Sigmoid colon (tissue), 4 donors: ENCODE measurements around the gene PLTP.

Source experiments
- EP300 ChIP-seq, 4 donors: sonication (generic); formaldehyde crosslinking; IDR thresholded peaks; one replicate each; pipeline ENCODE4 v1.6.1; 2017; ENCODE audit warnings: antibody characterized with exemption in 4 of 4
- POLR2A ChIP-seq, 2 donors: fragments of 450-650 bp; IDR thresholded peaks; one replicate each; pipeline ENCODE4 v1.6.1; 2016; ENCODE audit warnings: antibody characterized with exemption in 2 of 2, mild to moderate bottlenecking in 2 of 2, moderate library complexity in 2 of 2
- POLR2AphosphoS5 ChIP-seq, 4 donors: sonication (generic); formaldehyde crosslinking; IDR thresholded peaks; one replicate each; pipeline ENCODE4 v1.6.1; 2017; ENCODE audit warnings: antibody characterized with exemption in 4 of 4
- TF ChIP-seq, protein P1 (sequence below), 4 experiments: fragments of 450-650 bp in 3 of 4; fragments of 200-600 bp in 1 of 4; IDR thresholded peaks; one replicate each; pipeline ENCODE4 v1.5.1; 2016 to 2019; ENCODE audit warnings: antibody characterized with exemption in 4 of 4, mild to moderate bottlenecking in 3 of 4, moderate library complexity in 2 of 4

GRCh38 chr20:45890077-45890984, 21.6 kb downstream of the PLTP start:
- no peak for TF ChIP-seq POLR2A (IDR thresholded peaks at IDR 0.05)
- TF ChIP-seq, protein P1, sequence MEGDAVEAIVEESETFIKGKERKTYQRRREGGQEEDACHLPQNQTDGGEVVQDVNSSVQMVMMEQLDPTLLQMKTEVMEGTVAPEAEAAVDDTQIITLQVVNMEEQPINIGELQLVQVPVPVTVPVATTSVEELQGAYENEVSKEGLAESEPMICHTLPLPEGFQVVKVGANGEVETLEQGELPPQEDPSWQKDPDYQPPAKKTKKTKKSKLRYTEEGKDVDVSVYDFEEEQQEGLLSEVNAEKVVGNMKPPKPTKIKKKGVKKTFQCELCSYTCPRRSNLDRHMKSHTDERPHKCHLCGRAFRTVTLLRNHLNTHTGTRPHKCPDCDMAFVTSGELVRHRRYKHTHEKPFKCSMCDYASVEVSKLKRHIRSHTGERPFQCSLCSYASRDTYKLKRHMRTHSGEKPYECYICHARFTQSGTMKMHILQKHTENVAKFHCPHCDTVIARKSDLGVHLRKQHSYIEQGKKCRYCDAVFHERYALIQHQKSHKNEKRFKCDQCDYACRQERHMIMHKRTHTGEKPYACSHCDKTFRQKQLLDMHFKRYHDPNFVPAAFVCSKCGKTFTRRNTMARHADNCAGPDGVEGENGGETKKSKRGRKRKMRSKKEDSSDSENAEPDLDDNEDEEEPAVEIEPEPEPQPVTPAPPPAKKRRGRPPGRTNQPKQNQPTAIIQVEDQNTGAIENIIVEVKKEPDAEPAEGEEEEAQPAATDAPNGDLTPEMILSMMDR (IDR thresholded peaks at IDR 0.05): peak in 3 of 4 experiments; percentile 42 to 67 (median 56)
- TF ChIP-seq EP300 (IDR thresholded peaks at IDR 0.05): no peak
- peak; percentile 14 to 54 (median 46) for TF ChIP-seq POLR2AphosphoS5 (IDR thresholded peaks at IDR 0.05)
